GM11168 (cell line): ENCODE data around the gene RNF220.

ENCODE experiments used
- in situ Hi-C: fragments of 300-500 bp; cut with MboI; formaldehyde crosslinking; loops from one replicate; pipeline ENCODE4 v1.12.0; 2022; ENCODE audit warnings: low sequenced_read_pairs; ENCODE audit not compliant: unreplicated experiment

RNF220 gene

DNA sequence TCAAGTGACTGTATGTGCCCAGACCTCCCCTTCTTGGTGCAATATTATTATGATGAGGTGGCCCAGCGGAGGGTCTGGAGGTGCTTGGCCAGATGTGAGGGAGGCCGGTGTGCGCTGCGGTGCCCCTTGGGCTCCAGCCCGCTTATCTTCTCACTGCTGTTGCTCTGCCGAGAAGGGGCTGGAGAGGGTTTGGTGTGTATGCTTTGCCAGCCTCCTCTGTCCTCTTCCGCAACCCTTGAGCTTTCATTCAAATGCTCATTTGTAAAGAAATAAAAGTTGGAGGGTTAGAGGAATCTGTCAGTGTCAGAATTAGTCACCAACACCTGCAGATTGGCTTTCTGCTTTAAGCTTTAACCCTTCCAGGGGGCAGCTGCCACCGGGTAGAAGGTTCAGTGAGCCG, 19.7 kb downstream of the RNF220 start:
- in situ Hi-C loops = no loop called here

DNA sequence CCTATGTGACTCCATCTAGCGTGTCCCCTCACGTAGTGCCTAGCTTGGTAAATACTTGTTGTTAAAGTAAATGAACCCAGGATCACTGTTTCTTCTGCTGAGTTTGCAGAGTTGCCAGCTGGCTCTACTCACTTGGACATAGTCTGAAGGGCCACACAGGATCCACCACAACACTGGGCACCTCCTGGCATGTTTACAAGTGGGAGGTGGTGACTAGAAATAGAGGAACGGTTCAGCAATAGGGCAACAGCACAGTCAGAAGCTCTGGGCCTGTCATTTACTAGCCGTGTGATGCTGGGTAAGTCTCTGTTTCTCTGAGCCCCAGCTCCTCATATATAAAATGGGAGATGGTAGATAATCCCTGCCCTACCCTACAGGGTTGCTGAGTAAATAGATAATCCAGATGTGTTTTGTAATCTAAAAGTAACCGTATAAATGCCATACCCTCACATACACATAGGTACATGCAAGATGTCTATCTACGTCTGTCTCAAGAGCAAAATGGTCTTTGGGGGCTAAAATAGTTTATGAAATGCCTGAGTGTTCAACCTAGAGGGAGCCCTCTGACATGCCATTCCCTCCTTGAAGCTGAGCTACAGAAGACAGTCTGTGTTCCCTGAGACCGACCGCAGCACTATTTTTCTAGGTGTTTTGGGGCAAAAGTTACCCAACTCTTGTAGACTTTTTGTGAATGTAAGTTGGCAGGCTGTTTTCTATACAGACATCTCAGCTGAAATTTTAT, 20.5 kb downstream of the RNF220 start:
- in situ Hi-C loops = no loop called here

GRCh38 chr1:44431861-44432260, 26.8 kb downstream of the RNF220 start:
- in situ Hi-C loops = no loop called here

- in situ Hi-C loops = no loop called here
Observed at GRCh38 chr1:44433209-44433608, 28.2 kb downstream of the RNF220 start.

DNA sequence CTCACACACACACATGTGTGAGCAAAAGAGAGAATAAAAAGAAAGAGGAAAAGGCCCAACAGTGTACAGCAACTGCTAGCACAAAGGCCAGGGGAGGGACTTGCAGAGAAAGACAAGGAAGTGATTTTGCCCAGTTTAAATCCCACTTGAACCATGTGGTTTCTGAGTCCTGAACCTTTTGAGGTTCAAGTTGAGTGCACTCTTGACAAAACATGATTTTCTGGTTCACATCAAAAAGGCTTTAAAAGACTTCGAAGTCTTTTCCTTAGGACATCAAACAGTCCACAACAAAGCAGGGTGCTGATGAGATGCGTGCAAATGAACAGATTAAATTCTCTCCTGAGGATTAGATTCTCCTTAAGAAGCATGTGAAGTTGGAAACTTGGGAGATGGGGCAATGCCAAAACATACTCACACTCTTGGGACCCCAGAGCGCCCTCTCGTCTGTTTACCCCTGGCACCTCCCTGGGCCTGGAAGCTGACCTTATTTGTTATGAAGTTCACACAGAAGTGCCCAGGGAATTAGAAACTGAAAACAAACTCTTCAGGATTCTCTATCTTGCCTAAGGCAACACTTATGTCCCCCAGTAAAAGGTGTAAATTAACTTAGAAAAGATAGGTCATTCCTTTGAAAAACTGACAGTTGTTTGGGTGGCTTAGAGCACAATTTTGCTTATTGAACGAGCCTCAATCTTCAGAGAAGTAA, 31.5 kb downstream of the RNF220 start:
- in situ Hi-C loops = no loop called here

DNA sequence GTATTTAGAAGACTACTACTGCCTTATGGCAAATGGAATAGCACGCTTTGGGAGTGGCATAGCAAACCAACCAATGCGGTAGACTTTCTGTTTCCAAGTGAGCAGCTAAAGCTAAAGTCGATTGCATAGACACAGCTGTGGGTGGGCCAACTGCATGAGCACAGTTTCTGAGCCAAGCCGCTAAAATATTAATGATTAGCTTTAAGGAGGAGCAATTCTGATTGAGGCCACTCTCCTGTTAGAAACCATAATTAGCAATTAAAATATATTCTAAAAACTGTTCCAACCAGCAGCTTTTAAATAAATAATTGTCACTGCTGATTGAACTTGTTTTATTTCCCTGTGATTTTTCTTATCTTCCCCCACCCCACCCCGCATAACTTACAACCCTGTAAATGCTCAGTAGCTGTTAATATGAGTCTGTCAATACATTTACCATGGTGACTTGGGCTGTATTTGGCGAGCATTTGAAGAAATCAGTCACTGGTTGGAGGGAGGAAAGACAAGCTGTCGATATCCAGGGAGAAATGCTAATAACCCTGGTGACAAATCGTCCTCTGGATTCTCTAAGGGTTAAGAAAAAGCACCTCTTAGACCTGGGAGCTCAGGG, 32.2 kb downstream of the RNF220 start:
- in situ Hi-C loops = no loop called here

GRCh38 chr1:44442791-44443190, 37.7 kb downstream of the RNF220 start:
- in situ Hi-C loops = no loop called here

DNA sequence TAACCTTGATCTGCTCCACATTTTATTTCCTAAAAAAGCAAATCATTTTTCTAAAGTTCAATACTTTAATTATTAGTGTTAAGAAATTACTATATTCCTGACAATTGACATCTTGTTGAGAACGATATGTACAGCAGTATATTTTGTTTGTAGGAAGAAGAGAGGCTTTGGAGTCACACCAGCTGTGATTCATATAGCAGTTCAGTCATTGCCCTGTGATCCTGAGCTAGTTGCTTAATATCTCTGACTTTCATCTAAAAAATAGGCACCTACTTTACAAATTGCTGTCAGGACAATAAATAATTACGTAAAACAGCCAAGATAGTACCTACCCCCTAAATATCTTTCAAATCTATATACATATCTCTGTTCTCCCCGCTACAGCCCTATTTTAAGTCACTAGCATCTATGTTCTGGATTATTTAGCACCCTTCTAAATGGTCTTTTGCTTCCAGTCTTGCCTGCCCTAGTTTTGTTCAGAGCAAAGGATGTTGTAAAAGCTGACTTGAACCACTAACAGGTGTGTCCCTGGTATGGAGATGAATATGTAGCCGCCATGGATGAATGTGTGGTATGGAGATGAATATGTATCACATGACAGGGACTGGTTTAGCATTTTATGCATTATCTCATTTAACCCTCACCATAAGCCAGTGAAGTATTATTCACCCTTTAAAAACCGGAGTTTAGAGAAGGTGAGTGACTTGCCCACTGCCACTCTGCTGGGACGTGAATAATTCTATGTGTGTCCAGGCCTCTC, 42.2 kb downstream of the RNF220 start:
- in situ Hi-C loops = no loop called here

GRCh38 chr1:44453798-44454349, 48.8 kb downstream of the RNF220 start:
- in situ Hi-C loops = no loop called here

DNA sequence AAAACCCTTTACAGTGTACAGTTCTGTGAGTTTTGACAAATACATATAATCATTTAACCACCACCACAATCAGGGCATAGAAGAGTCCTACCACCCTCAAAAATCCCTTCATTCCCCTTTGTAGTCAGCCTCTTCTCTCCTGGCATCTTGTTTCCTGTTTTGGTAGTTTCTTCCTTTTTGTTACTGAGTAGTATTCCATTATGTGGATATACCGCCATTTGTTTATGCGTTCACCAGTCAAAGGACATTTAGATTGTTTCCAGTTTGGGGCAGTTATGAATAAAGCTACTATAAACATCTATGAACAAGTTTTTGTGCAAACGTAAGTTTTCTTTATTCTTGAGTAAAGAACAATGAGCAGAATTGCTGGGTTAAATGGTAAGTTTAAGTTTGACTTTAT, 49.6 kb downstream of the RNF220 start:
- in situ Hi-C loops = no loop called here

GRCh38 chr1:44460107-44460882, 55.2 kb downstream of the RNF220 start:
- in situ Hi-C loops = no loop called here

GRCh38 chr1:44464361-44464760, 59.3 kb downstream of the RNF220 start:
- in situ Hi-C loops = no loop called here

GRCh38 chr1:44467566-44467965, 62.5 kb downstream of the RNF220 start:
- in situ Hi-C loops = no loop called here

DNA sequence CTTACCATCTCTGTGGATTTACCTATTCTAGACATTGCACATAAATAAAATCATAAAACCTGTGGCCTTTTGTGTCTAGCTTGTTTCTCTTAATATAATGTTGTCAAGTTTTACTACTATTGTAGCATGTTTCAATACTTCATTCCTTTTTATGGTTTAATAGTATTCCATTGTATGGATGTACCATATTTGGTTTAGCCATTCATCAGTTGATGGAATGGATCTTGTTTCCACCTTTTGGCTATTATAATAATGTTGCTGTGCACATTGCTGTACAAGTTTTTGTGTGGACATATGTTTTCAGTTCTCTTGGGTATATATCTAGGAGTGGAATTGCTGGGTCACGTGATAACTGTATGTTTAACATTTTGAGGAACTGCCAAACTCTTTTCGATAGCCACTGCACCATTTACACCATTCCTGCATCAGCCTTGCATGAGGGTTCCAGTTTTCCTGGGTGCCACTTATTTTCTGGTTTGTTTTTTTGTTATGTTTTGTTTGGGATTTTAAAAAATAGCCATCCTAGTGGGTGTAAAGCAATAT, 66.9 kb downstream of the RNF220 start:
- in situ Hi-C loops = no loop called here

DNA sequence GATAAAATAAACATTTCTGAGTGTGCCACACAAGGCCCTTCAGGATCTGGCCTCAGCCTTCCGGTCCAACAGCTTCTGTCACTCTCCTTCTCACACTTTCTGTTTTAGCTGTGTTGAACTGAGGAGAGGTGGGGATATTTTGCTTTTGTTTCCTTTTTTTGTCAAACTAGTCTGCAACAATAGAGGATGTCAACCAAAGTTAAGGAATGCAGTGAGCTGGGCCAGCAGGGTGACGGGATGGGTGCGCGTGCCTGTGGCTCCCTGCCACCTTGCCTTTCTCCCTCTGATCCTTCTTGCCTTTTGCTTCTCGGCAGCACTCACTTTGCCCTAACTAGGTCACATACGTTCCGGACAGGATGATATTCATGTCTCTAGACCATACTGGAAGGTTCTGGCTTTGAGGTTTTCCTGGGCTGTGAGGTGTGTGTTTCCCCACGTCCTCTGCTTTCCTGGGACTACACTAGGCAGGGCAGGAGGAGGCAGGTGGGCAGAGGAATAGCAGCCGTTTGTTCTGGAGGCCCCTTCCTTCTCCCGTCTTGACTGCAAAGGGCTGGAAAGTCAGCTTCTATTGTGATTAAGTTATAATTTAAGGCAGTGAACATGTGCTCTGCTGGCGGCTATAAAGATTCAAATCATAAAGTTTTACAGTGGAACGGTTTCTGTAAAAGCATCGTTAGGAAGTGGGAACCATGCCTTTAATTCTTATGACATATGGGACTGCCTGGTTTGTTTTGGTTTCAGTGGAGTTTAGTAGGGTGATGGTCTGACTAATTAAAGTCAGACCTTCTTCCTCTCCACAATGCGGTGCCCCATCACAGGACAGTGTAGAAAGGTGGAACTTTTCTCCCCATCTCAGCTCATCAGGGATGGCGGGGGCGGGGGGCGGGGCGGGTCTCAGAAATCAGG, 67.8 kb downstream of the RNF220 start:
- in situ Hi-C loops = no loop called here

GRCh38 chr1:44476891-44477290, 71.8 kb downstream of the RNF220 start:
- in situ Hi-C loops = no loop called here

- in situ Hi-C loops = no loop called here
Observed at GRCh38 chr1:44481701-44482100, 76.6 kb downstream of the RNF220 start.

DNA sequence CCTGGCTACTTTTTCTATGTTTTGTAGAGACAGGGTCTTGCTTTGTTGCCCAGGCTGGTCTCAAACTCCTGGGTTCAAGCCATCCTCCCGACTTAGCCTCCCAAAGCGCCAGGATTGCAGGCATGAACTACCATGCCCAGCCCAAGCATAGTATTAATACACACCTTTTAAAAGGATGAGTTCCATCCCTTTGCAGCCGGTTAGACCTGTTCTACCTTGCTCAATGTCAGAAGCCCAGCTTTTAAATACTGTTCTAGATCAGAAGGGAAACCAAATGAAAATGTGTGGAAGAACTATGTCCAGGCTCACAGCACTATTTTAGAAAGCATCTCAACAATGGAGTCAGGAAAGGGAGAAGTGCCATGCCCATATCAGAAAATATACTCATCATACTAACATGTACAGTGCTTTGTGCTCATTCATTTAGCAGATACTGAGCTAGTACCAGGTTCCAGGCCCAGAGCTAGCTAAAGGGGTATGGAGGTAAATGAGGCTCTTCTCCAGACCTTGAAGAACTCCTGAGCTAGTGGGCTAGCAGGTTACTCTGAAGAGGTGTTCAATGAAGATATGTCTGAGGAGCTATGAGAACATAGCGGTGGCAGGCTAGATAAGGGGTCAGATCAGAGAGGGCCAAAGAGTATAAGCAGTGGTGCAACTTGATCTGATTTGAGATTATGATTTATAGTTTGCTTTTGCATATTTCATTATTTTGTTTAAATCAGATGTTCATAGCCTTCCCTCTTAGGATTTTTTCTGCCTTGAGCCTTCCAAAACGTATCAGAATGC, 78.2 kb downstream of the RNF220 start:
- in situ Hi-C loops = no loop called here
